Activated naive CD4-positive, alpha-beta T cell treated with anti-CD3 and anti-CD28 coated beads, Interleukin-2, amount 50 U/mL, for 16 hours (primary cell): Measurements from ENCODE around the gene EXOC1L.
"Not testable (repeated sequence)": the region's sequence is repeated elsewhere in the genome, so short reads cannot be mapped to it uniquely, and the experiment has no call there.

Experiments
- DNase-seq: peaks from one replicate; pipeline ENCODE4 v3.0.0-alpha.2; 2020

The EXOC1L gene

DNA sequence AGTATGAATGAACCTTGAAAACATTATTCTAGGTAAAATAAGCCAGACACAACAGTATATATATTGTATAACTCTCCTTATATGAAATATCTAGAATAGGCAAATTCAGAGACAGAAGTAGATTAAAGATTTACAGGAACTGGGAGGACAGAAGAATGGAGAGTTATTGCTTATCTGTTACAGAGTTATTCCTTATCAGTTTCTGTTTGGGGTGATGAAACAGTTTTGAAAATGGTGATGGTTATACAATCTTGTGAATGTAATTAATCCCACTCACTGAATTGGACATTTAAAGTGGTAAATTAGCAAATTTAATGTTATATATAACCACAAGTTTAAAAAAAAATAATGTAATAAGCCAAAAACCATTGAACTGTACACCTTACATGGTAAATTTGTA is 19.4 kb downstream of the EXOC1L start:
- DNase-seq = no peak

DNA sequence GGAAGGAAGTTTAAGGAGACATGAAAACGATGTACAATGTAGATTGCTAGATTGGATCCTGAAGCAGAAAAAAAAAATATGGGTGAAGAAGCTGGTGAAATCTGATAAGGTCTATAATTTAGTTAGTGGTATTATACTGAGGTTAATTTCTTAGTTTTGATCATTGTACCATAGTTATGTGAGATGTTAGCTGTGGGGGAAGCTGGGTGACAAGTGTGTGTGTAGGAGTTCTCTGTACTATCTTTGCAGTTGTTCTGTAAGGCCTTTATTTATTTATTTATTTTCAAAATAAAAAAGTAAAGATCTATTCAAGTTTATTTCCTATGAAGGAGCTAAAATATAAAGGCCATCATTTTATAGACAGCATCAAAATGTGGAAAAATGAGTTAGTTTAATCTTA is 21.4 kb downstream of the EXOC1L start:
- DNase-seq = no peak

DNA sequence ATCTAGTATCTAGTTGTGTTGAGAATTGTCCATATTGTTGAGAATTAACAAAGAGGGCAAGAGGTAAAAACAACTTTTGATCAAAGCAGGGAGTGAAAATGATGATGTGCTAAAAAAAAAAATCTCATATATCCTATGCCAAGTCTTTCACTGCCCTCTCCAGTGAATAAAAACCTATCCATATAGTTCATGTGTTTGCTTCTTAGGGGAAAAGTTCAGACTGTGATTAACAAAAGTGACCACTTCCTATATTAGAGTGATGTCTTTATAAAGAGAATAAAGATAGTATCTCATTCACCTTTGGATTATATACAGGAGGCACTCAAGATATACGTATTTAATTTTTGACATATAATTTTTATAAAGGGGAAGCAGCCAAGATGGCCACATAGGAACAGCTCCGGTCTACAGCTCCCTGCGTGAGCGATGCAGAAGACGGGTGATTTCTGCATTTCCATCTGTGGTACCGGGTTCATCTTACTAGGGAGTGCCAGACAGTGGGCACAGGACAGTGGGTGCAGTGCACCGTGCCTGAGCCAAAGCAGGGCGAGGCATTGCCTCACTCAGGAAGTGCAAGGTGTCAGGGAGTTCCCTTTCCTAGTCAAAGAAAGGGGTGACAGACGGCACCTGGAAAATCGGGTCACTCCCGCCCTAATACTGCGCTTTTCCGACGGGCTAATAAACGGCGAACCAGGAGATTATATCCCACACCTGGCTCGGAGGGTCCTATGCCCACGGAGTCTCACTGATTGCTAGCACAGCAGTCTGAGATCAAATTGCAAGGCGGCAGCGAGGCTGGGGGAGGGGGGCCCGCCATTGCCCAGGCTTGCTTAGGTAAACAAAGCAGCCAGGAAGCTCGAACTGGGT is 22.0 kb downstream of the EXOC1L start:
- DNase-seq = not testable (repeated sequence)

DNA sequence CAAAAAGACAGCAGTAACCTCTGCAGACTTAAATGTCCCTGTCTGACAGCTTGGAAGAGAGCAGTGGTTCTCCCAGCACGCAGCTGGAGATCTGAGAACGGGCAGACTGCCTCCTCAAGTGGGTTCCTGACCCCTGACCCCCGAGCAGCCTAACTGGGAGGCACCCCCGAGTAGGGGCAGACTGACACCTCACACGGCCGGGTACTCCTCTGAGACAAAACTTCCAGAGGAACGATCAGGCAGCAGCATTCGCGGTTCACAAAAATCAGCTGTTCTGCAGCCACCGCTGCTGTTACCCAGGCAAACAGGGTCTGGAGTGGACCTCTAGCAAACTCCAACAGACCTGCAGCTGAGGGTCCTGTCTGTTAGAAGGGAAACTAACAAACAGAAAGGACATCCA is 22.7 kb downstream of the EXOC1L start:
- not testable (repeated sequence) for DNase-seq

DNA sequence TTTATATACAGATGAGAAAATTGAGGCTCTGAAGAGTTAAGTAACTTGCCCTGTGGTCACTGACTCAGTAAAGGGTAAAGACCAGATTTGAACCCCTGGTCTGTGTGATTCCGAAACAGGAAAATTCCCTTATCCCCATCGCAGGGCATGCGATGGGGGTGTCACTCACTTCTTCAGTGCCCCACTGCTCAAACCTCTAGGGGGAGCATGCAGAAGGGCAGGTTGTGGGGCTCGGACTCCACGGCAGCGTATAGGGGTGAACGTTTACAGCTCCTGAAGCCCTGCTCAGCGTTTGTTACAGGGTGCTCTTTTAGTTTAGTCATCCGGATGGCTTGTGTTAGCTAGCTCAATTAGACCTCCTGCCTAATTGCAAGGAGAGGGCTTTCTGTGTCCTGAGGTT is 30.1 kb downstream of the EXOC1L start:
- DNase-seq = no peak

DNA sequence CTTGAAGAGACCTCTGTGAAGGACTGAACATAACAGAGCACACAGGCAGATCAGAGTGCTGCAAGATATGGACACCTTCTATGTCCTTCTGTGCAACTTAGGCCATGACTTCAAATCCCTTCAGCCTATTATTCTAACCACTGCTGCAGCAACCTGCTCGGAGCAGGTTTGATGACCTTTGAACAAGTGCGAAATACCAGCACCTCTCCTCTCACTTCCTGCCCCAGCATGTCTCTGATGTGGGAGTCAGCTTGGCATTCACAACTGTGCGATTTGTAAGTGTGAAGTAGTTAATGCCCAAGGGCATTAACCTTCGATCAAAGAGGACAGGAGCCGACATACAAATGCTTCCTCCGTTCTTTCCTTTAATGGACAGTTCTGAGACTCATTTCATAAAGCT is 32.3 kb downstream of the EXOC1L start:
- DNase-seq = peak; percentile 12

DNA sequence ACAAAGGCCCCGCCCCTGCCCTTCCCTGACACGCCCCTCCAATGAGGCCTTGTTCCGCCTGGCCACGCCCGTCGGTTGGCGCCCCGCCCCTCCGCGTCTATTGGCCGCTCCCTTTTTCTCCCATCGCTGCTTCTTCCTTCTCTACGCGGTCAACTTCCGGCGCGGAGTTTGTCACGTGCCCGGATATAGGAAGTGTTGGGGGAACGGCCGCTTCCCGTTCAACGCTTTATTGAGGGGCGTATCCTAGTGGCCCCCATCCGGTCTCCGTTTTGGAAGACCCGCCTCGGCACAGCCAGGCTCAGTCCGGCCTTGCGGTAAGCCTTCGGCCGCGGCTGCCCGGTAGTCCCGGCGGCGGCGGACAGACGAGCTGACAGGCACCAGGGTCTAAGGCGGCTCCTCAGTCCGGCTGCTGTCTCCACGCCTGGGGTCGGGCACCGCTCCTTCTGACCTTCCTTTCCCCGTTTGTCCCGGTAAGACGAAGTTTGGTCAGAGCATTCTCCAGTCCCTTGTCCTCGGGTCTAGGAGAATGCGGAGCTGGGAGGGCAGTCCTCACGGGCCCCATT is 34.0 kb downstream of the EXOC1L start, which contains the start of gene EXOC1:
TSS of gene EXOC1 (plus strand) at position 165 of the 563 bp plus-strand sequence. CDS start 4,676 bp downstream, outside the sequence.
- DNase-seq = peak; percentile 99

DNA sequence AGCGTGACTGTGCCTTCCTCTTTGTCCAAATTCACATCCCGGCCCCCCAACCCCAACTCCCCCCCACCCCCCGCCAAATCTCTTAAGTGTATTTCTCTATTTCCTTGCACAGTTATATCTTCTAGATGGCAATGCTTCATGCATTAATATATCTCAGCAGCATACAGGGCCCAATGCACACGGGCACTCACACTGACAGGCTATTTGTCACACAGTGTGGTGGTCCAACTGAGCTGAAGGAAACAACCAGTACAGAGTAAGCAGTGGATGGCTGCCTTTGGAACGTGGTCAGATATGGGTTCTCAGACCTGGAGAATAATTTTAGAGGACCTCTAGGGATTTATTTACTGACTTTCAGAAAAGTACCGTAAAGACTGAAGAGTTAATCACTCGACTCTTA is 34.5 kb downstream of the EXOC1L start:
- DNase-seq = no peak

DNA sequence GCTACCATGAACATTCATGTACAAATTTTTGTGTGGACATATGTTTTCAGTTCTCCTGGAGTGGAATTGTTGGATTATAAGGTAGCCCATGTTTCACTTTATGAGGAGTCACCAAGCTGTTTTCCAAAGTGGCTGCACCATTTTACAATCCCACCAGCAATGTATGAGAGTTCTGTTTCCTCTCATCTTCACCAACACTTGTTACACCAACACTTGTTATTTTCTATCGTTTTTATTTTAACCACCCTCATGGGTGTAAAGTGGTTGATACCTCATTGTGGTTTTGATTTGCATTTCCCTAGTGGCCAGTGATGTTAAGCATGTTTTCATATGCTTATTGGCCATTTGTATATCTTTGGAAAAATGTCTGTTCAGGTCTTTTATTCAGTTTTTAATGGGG is 38.0 kb downstream of the EXOC1L start:
- no peak for DNase-seq

DNA sequence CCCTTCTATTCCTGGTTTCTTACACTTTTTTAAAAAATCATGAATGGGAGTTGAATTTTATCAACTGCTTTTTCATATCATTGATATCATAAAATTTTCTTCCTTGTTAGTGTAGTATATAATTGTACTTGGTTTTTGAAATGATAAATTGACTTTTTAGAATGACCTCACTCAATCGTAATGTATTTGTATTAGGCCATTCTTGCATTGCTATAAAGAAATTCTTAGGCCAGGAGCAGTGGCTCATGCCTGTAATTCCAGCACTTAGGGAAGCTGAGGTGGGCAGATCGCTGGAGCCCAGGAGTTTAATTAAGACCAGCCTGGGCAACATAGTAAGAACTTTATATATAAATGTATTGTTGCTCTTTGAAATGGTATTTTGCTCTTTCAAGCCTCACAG is 40.1 kb downstream of the EXOC1L start:
- DNase-seq = no peak

DNA sequence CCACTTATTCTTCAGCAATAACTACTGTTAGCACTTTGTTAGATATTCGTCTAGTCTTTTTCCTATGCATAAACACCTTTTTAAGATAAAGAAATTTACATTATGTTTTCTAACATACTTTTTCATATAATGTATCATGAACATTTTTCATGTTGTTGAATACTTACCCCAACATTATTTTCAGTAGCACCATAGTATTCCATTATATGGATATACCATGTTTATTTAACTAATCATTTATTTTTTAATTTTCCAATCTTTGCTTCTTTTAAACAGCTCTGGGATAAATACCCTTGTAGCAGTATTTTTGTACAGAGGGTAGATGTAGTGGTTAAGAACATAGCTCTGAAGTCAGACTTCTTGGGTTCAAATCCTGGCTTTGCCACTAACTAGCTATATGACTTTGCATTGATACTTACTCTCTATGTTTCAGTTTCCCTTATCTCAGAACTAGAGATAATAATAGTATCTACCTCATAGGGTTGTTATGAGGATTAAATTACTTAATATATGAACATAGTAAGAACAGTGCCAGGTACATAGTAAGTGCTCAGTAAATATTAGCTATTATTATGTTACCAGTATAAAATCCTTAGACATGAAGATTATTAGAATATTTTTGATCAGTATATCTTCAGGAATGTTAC is 45.1 kb downstream of the EXOC1L start:
- DNase-seq = no peak

DNA sequence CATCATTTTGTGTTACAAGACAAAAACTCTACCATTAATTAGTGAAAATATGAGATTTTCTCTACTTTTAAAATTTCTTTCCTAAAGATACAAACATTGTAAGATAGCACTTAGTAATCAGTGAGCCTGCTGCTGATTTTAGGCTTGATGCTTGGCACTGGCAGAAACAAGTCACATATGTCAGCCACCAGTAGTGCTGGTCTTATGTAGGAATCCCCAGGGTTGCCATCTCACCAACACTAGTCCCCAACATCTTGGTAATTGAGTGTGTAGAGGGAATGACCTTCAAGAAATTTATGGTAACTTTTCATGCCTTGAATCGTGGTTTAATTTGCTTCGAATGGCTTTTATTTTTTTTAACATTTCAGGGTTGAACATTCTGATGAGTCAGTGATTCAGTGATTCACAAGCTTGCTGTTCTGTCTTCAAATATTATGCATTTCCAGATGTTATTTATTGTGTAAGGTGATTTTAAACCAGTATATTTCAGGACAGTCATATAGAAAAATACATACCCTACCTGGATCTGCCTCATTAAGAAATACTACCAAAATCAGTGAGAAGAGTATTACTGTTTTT is 45.7 kb downstream of the EXOC1L start:
- no peak for DNase-seq

DNA sequence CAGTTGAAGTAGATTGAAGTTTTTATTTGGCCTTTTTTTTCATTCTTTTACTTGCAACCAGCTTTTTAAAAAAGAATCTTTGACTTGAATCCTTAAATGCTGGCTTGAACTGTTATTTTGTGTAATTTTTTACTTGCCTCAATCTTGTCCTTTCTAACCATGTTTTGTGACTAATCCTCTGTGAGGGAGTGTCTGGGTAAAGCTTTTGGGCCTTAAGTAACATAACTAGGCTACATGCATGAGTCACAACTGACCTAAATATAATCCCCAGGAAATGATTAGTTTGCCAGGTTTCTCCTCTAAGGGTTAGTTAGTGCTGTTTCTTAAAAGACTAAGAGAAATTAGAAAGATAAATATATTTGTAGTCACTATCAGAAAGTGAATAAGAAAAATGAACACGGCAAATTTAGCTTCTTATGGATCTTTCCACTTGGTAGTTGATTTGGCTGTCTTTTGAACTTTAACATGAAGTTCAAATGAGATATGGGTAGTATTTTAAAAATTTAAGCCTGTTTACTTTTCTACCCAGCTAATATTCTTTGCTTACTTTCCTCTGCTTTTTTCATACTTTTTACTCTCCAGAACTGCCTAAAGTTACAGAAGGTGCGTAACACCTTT is 46.8 kb downstream of the EXOC1L start:
- DNase-seq = no peak

DNA sequence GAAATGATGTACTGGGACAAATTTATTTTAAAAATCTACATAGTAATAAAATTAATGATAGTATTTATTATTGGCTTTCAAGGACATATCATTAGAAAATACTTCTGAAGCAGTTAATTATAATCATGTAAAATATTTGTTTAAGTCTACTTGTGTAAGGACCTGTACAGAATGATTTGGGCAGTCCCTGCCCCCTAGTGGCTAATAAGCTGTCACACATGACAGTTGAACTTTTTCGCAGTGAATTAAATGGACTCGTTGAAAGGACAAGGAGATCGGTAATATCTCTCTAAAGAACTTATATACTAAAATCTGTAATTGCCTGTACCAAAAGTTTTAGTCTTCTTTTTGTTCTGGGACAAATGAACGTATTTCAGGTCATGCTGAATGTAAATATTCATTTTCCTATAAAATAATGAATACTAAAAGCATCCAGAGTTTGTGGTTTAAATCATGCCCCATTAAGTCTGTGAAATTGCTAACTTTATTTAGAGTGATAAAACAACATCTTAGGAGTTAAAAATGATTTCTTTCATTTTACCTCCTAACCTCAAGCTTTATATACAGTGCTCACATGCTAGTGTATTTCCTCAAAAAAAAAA is 47.5 kb downstream of the EXOC1L start:
- no peak for DNase-seq

DNA sequence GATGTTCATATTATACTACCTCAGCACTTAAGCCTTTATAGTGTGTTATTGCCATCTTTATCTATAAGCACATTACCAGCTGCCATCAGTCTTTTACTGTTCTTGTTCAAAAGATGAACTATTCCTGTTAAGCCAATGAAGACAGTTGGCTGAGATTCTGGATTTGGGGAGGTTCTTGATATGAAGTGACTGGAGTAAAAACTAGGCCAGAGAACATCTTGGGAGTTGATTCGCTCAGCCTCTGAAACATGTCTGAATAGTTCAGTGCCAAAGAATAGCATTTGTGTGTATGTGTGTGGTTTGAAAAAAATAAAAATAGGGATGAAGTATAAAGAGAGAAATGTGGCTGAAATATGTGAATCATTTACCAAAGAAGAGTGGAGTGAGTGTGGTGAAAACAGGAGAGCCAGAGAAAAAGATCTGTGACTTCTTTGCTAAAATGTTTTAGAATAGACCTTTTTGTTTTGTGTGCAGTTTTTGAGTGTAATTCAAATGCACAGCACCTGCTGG is 49.0 kb downstream of the EXOC1L start:
- no peak for DNase-seq

DNA sequence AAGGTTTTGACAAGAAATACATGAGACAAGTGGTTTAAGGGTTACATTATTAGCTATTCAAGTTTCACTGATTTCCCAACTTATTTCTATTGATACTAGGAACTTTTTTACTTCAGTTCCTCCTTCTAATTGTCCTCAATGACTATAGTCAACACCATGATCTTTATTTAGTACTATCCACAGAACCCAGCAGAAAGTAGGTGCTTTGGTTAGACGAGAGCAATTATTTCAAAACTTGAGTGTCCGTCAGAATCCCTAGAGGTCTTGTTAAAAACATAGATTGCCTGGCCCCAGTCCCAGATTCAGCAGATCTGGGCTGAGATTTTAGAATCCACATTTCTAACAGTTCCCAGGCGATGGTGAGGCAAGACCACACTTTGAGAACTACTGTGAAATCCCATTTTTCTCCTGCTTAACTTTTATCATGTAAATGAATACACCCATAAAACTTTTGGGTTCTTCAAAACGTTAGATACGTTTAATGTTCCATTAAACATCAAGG is 51.8 kb downstream of the EXOC1L start:
- DNase-seq = no peak

DNA sequence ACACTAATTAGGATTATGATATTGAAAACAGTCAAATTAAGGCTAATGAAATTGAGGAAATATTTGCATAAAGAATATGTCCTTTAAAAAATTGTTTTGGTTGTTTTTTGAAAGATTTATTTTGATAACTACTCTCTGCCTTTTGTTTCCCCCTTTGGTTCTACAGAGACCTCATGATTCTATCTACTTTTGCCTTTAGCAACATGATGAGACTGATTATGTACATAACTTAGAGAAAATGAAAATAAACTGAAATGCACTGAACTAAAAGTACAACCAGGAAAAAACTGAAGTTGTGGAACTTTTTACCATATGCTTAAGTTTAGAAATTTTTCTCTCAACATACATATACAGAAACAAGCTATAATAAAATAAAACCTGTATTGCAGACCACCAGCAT is 55.2 kb downstream of the EXOC1L start:
- no peak for DNase-seq

DNA sequence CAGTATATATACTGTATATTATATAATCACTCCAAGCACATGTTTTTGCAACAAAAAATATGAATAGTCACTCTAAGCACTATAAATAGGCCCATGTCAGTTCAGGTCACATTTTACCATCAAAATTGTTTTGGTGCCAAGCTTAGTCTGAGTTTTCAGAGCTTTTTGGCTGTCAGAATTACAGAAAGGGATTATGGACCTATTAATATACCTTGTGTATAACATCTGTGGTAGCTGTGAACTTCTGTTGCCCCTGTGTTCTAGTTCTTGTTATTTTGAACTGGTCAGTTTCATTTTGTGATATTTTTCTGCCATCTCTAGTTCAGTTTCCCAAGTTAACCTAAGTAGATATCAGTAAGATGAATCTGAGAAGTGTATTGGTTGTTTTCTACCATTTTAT is 56.8 kb downstream of the EXOC1L start:
- no peak for DNase-seq

DNA sequence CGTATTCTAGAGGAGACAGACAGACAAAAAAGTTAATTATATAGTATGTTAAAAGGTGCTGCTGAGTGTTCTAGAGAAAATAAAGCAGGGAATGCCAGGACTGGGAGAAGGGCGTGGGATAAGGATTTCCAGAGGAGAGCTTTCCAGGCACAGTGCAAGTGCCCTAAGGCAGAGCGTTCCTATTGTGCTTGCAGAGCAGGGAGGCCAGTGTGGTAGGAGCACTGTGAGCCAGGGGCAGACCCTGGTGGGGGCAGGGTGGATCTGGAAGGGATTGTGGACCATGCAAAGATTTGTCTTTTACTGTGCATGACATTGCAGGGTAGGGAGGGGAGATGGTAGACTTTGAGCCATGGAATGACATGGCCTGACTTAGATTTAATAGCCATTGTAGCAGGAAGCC is 59.6 kb downstream of the EXOC1L start:
- DNase-seq = no peak

DNA sequence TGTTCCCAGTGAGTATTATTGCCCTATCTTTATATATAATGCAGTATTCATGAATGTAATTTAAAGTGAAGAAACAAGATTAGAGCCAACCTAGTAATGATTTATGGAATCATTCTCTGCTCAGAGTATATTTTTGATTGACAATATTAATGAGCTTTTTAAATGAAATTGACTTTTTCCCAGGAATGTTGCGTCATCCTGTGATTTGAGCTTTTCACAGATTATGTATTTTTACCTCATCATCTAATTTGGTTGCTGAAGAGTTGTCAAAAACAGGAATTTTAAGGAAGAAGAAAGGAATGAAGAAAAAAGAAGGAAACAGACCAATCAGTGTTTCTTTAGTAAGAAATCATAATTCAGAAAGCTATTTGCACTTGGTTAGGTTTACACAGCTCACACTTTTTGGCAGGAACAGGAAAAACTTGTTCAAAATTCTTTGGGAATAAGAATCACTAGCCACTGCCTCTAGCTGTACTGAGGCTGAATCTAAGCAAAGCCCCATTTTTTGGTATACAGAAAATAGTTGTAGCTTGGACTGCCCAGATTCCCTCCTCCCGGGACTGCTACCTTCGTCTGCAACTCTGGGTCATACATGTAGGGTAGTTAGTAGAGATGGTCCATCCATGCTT is 61.2 kb downstream of the EXOC1L start:
- DNase-seq = no peak

DNA sequence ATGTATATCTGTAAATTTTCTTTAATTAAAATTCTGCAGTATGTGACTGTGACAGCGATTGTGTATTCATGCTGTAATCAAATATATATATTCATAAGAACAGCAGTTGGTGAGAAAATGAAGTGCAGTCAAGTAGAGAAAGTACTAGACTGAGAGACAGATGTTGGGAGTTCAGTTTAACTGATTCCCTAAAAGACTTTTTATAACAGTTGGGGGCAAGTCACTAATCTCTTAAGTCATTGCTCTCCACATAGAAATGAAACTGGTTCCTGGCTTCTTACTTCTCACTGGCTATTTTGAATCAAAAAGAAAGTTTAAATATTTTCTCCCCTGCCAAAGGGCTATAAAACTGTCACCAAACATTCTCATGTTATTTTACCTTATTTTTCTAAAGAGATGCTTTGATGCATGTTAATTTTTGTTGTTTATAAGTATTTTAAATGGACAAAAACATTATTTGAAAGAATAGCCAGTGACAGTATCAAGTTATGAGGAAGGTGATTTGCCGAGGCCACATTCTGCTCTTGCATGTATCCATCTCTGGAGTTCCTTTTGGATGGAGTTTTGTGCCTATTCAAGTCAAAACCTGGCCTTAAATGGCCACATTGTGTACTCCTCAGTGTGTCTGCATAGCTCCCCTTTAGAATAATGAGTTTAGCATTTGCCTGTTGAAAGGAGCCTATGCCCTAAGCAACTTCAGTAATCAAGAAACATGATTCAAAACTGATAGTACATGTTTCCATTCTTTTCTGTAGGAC is 64.7 kb downstream of the EXOC1L start:
- DNase-seq = no peak
